Neural cell (in vitro differentiated cells): Measurements from ENCODE around the gene MED4. TPM values are rescaled to one million over a fixed set of nuclear protein-coding genes. Genes with fewer than 3 reads are reported as not detected.

ENCODE experiments used
- H2AFZ ChIP-seq: fragments of 200-600, 300-800 bp; sonication (generic), shearing (Covaris generic); 2 replicates; pipeline ENCODE4 v1.6.0; 2014; ENCODE audit warnings: low read depth, mild to moderate bottlenecking, antibody characterized with exemption, low read length, moderate library complexity
- H3F3A ChIP-seq: fragments of 200-600 bp; shearing (Covaris generic); 2 replicates; pipeline ENCODE4 v1.6.1; 2016; ENCODE audit warnings: mild to moderate bottlenecking, moderate library complexity, mixed read lengths, antibody characterized with exemption, low read length; ENCODE audit not compliant: insufficient read depth, poor library complexity, severe bottlenecking
- H3K27ac ChIP-seq: fragments of 200-600, 300-800 bp; sonication (generic), shearing (Covaris generic); 2 replicates; pipeline ENCODE4 v1.5.1; 2014; ENCODE audit warnings: mild to moderate bottlenecking, low read length, moderate library complexity
- H3K27me3 ChIP-seq: fragments of 300-800, 200-600 bp; sonication (generic), shearing (Covaris generic); 2 replicates; pipeline ENCODE4 v1.6.0; 2014; ENCODE audit warnings: mild to moderate bottlenecking, low read depth, low read length, moderate library complexity; ENCODE audit not compliant: insufficient read depth
- H3K36me3 ChIP-seq: fragments of 300-800, 200-600 bp; sonication (generic), shearing (Covaris generic); 2 replicates; pipeline ENCODE4 v1.5.1; 2014; ENCODE audit warnings: mild to moderate bottlenecking, antibody characterized with exemption, low read length, moderate library complexity; ENCODE audit not compliant: insufficient read depth
- H3K4me2 ChIP-seq: fragments of 300-800, 200-600 bp; sonication (generic), shearing (Covaris generic); 2 replicates; pipeline ENCODE4 v1.6.0; 2014; ENCODE audit warnings: mild to moderate bottlenecking, low read length
- H3K4me3 ChIP-seq: fragments of 300-800, 200-600 bp; sonication (generic), shearing (Covaris generic); 2 replicates; pipeline ENCODE4 v1.5.1; 2014; ENCODE audit warnings: mild to moderate bottlenecking, low read length, moderate library complexity
- H3K79me2 ChIP-seq: fragments of 200-600 bp; shearing (Covaris generic); replicated peaks from 2 replicates; pipeline ENCODE4 v1.6.0; 2014; ENCODE audit warnings: mild to moderate bottlenecking, low read length, moderate library complexity; ENCODE audit not compliant: insufficient read depth
- H3K9ac ChIP-seq: fragments of 300-800, 200-600 bp; sonication (generic), shearing (Covaris generic); 2 replicates; pipeline ENCODE4 v1.6.1; 2016; ENCODE audit warnings: mild to moderate bottlenecking, low read length, mixed read lengths
- H3K9me2 ChIP-seq: fragments of 200-600 bp; shearing (Covaris generic); 2 replicates; pipeline ENCODE4 v1.6.1; 2016; ENCODE audit warnings: mild to moderate bottlenecking, low read length, mixed read lengths; ENCODE audit not compliant: insufficient read depth
- H3K9me3 ChIP-seq: fragments of 200-600, 300-800 bp; sonication (generic), shearing (Covaris generic); 2 replicates; pipeline ENCODE4 v1.6.1; 2016; ENCODE audit warnings: mild to moderate bottlenecking, mixed run types, low read length, moderate library complexity, mixed read lengths
- H4K20me1 ChIP-seq: fragments of 200-600 bp; shearing (Covaris generic); 2 replicates; pipeline ENCODE4 v1.6.1; 2016; ENCODE audit warnings: mild to moderate bottlenecking, mixed run types; ENCODE audit not compliant: insufficient read depth
- CTCF ChIP-seq: fragments of 450-650 bp; IDR thresholded peaks from 2 replicates; pipeline ENCODE4 v1.5.1; 2014; ENCODE audit warnings: antibody characterized with exemption, mild to moderate bottlenecking, moderate library complexity; ENCODE audit not compliant: poor library complexity, severe bottlenecking
- EP300 ChIP-seq: fragments of 450-650 bp; conservative IDR thresholded peaks from 2 replicates; pipeline ENCODE4 v1.6.1; 2014; ENCODE audit warnings: antibody characterized with exemption, mild to moderate bottlenecking, moderate library complexity; ENCODE audit not compliant: poor library complexity, severe bottlenecking
- EZH2 ChIP-seq: fragments of 200-600, 300-800 bp; shearing (Covaris generic), sonication (generic); IDR thresholded peaks from 2 replicates; pipeline ENCODE4 v1.6.1; 2014; ENCODE audit warnings: antibody characterized with exemption, low read length, borderline replicate concordance, mild to moderate bottlenecking; ENCODE audit not compliant: insufficient read depth, poor library complexity, severe bottlenecking
- MXI1 ChIP-seq: fragments of 450-650 bp; conservative IDR thresholded peaks from 2 replicates; pipeline ENCODE4 v1.6.1; 2014; ENCODE audit warnings: antibody characterized with exemption, mild to moderate bottlenecking; ENCODE audit not compliant: poor library complexity, severe bottlenecking
- POLR2AphosphoS5 ChIP-seq: IDR thresholded peaks from 2 replicates; pipeline ENCODE4 v1.6.1; 2012
- RAD21 ChIP-seq: fragments of 450-650 bp; conservative IDR thresholded peaks from 2 replicates; pipeline ENCODE4 v1.6.1; 2014; ENCODE audit warnings: antibody characterized with exemption, mild to moderate bottlenecking, moderate library complexity
- REST ChIP-seq: IDR thresholded peaks from 2 replicates; pipeline ENCODE4 v1.6.1; 2012; ENCODE audit warnings: borderline replicate concordance
- SMC3 ChIP-seq: fragments of 450-650 bp; conservative IDR thresholded peaks from 2 replicates; pipeline ENCODE4 v1.6.1; 2014; ENCODE audit warnings: antibody characterized with exemption, mild to moderate bottlenecking, moderate library complexity; ENCODE audit not compliant: poor library complexity
- TAF1 ChIP-seq: IDR thresholded peaks from 2 replicates; pipeline ENCODE4 v1.6.1; 2012; ENCODE audit warnings: low read depth
- polyA minus RNA-seq: library from RNA; depleted of rRNA, polyadenylated mRNA; stranded (reverse); fragments of >200 nt; gene quantifications from 2 replicates; pipeline ENCODE4 v1.2.3, GENCODE V29; 2014
- polyA plus RNA-seq: library from polyadenylated mRNA; depleted of rRNA; stranded (reverse); fragments of >200 nt; gene quantifications from 2 replicates; pipeline ENCODE4 v1.2.3, GENCODE V29; 2014

Gene MED4
- polyA plus RNA-seq (81.0 and 87.5 TPM in 2 replicates), polyA minus RNA-seq (42.6 and 52.2 TPM in 2 replicates)

GRCh38 chr13:48094781-48095502, at the start of gene MED4:
MED4 (minus strand) TSS chr13:48095104; CDS start chr13:48095078, 26 bp downstream.
- Histone ChIP-seq H3F3A (no peaks in the 10 kb centered on the region), H3K9me3 (no peaks in the 10 kb centered on the region), H3K9ac (peak within 1 kb of the TSS; percentile 96), H3K36me3 (no peaks in the 10 kb centered on the region), H3K27ac (peak within 1 kb of the TSS; percentile 85), H3K4me3 (peak within 1 kb of the TSS; percentile 95), H2AFZ (peak within 1 kb of the TSS; percentile 91), H4K20me1 (no peaks in the 10 kb centered on the region), H3K27me3 (no peaks in the 10 kb centered on the region), H3K79me2 (peaks cover 45% of the 10 kb centered on the region), H3K9me2 (no peaks in the 10 kb centered on the region), H3K4me2 (peak within 1 kb of the TSS; percentile 95)
- TF ChIP-seq MXI1: peak; percentile 64
- peak; percentile 100 for TF ChIP-seq CTCF
- peak; percentile 73 for TF ChIP-seq RAD21
- TF ChIP-seq SMC3: peak; percentile 85
- peak; percentile 48 for TF ChIP-seq EP300
- TF ChIP-seq POLR2AphosphoS5: peak; percentile 97
- TF ChIP-seq TAF1: peak; percentile 93
- no peak for TF ChIP-seq EZH2
- peak; percentile 91 for TF ChIP-seq REST

- H4K20me1 ChIP-seq: no peaks in the 10 kb centered on the region
- no peak overlapping the region for H3K9ac ChIP-seq
- H3K36me3 ChIP-seq: no peaks in the 10 kb centered on the region
- H3K9me2 ChIP-seq: no peaks in the 10 kb centered on the region
- H3K9me3 ChIP-seq: no peaks in the 10 kb centered on the region
- H3K4me3 ChIP-seq: no peak overlapping the region
- H3K27me3 ChIP-seq: no peaks in the 10 kb centered on the region
- H3K79me2 ChIP-seq: no peaks in the 10 kb centered on the region
- H2AFZ ChIP-seq: no peak overlapping the region
- TF ChIP-seq MXI1 (no peak), RAD21 (no peak), EZH2 (no peak), EP300 (no peak), SMC3 (no peak), CTCF (no peak), POLR2AphosphoS5 (no peak), TAF1 (no peak)
- H3K27ac ChIP-seq: no peak overlapping the region
- no peak overlapping the region for H3K4me2 ChIP-seq
- H3F3A ChIP-seq: no peaks in the 10 kb centered on the region
Measured at GRCh38 chr13:48144413-48145035, 49.6 kb upstream of the MED4 start.
